ENCODE data around the gene MYT1.
"Not testable (repeated sequence)": the region's sequence is repeated elsewhere in the genome, so short reads cannot be mapped to it uniquely, and the experiment has no call there.

The MYT1 gene

DNA sequence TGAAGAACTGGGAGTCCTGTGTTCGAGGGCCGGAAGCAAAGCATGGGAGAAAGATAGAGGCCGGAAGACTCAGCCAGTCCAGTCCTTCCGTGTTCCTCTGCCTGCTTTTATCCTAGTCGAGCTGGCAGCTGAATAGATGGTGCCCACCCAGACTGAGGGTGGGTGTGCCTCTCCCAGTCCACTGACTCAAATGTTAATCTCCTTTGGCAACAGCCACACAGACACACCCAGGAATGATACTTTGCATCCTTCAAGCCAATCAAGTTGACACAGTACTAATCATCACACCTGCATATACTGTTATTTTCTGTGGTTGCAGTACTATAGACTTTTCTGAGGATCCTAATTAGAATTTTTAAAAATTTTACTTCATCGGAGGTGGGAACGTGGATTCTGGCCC lies 112.6 kb downstream of the MYT1 start:
- no peak for DNase-seq (ENCODE audit: low read depth)

- no peak for DNase-seq (ENCODE audit: low read depth)
These were observed 113.5 kb downstream of the MYT1 start for GRCh38 chr20:64277571-64278316.

DNA sequence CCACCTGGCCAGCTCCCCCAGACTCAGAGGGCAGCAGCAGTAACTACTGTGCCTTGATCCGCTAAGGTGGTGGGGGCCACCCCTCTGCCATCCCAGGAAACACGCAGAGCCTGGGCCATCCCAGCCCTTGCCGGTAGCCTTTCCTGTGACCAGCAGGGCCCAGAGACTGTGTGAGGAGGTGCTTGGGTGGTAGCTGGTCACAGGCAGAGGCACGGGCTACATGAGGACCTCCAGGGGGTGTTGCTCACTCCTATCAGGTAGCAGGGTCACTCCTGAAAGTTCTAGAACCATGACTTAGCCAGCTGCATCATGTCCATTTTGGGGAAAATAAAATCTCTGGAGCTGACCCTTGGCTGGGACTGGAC lies 114.0 kb downstream of the MYT1 start:
- DNase-seq (ENCODE audit: low read depth): no peak

DNA sequence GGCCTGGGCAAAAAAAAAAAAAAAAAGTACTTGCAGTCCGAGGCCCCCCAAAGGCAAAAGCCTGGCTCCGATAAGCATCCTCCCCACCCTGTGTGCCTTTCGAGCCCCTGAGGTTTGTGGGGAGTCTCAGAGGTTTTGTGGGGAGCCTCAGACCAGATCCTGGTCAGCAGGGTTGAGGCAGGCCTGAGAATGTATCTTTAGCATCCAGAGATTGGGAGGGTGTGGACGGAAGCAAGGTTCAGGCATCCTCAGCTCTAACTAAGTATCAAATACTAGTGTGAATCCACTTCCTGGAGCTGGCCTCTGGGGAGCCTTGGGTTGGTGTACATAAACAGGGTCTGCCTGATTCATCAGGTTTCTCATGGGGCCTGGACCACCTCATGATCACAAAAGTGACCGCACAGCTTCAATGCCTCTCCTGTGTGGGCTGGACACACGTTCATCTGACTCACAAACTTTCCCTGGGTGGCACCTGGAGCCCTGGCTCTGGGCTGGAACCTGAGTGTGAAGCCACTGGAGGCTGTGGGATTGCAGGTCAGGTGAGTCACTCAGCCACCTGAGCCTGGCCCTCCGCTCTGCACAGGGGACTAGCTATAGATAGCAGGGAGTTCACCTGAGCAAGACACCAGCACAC lies 115.7 kb downstream of the MYT1 start:
- DNase-seq (ENCODE audit: low read depth): no peak

- no peak for DNase-seq (ENCODE audit: low read depth)
These were observed 116.2 kb downstream of the MYT1 start for GRCh38 chr20:64280460-64280843.

DNA sequence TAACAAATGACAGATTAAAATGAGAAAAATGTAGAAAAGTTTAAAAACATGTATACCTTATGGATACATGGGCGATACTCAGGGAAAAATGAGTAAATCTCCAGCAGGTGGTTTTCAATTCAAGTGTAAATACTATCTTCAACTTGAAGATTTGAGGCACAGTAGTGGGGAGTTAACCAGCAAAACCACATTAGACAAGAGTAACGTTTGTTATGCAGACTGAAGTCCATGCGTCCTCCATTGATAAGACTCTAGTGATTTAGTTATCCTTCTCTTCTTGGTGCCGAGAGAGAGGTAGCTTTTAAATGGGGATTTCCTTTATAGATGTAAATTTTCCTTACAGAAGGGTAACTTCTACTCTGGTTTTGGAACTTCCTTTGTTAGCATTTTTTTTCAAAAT lies 119.4 kb downstream of the MYT1 start:
- DNase-seq (ENCODE audit: low read depth): no peak

DNA sequence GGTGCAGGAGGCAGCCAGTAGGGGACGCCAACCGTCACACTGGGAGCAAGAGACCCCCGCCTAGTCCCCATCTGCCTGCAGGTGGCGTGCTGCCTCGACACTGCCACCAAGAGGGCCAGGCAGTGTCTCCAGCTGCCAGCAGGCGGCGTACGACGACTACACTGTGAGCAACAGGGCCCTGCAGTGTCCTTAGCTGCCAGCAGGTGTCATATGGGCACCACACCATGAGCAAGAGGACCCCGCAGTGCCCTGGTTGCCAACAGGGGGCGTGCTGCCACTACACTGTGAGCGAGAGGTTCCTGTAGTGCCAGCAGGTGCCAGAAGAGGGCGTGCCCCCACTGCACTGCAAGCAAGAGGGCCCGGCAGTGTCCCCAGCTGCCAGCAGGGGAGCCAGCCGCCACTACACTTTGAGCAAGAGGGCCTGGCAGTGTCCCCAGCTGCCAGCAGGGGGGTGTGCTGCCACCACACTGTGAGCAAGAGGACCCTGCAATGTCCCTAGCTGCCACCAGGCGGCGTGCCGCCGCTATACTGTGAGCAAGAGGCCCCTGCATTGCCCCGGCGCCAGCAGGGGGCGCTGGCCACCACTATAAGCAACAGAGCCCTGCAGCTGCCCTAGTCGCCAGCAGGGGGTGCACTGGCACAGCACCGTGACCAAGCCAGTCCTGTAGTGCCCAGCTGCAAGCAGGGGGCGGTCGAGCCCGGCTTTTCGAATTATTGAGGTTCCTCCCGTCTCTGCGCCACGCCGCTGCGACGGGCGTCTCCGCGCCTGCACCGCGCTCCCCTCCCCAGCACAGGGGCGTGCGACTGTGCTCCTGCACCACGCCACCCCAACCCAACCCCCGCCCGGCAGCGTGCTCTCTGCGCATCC lies 121.6 kb downstream of the MYT1 start:
- peak; percentile 53 for DNase-seq (ENCODE audit: low read depth)

- not testable (repeated sequence) for DNase-seq (ENCODE audit: low read depth)
These were observed 122.4 kb downstream of the MYT1 start for GRCh38 chr20:64286447-64287263.

- DNase-seq (ENCODE audit: low read depth): not testable (repeated sequence)
These were observed 123.0 kb downstream of the MYT1 start for GRCh38 chr20:64287264-64287590.

Measured in activated gamma-delta T cell treated with anti-CD3 and anti-CD28 coated beads, Interleukin-2, amount 50 U/mL, for 16 hours (primary cell).